Measurements from ENCODE around the gene SLC25A26. TPM values are rescaled to one million over a fixed set of nuclear protein-coding genes. Genes with fewer than 3 reads are reported as not detected.

The SLC25A26 gene
- total RNA-seq, 2 donors from 2014 or later: 13.0 to 16.4 TPM

Other genes with a start within 250 kb of the SLC25A26 start
- gene MAGI1, start 182.1 kb upstream of the SLC25A26 start, total RNA-seq: 10 to 100 TPM; 27.9 to 31.5 TPM

Data from posterior vena cava (tissue), 2 donors.